KBM-7 (cell line): ENCODE measurements around the gene STARD13.

Source experiments
- DNase-seq: peaks from one replicate; pipeline ENCODE4 v3.0.0-alpha.2; 2015
- in situ Hi-C: fragments of 300-500 bp; cut with MboI; formaldehyde crosslinking; loops from 2 replicates; pipeline ENCODE4 v1.14.3; 2020; ENCODE audit warnings: low sequenced_read_pairs, low pct_unique_long_range_greater_than_20kb, mixed read lengths

Gene STARD13

DNA sequence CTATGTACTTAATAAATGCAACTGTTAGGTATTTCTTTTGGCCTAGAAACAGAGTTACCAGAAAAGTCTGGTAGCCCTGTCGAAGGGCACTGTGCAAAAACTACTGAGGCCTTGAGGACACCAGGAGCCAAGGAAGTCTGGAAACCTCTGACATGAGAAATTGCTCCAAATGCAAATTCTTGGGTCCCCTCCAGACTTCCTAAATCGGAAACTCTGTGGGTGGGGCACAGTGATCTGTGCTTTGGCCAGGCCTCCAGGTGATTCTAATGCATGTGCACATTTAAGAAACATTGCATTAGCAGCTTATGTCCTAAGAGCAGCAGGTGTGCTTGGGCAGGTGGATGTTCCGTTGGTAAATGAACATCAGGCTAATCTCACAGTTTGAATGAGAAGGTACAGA lies 50.0 kb downstream of the STARD13 start:
- in situ Hi-C loops, result no loop called here

DNA sequence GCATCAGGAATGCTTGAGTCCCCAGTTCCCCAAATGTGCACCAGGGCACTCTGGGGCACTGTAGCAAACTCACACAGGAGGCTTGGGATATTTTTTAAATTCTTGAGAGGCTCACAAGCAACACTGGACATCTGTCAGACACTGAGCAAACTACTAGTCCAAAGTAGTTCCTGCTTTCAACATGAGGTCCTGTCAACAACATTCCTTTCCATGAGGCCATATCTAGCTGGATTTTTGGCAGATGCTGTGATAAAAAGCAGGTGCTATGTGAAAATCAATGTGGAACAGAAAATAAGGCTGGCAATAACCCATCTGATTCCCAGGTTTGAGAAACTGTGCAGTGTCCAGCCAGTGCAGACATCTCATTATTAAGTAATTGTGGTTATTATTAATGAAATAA lies 50.5 kb downstream of the STARD13 start:
- in situ Hi-C loops, result no loop called here
- no peak for DNase-seq

More for the DNA sequence above, 50.0 kb downstream of the STARD13 start:
- DNase-seq, result no peak

DNA sequence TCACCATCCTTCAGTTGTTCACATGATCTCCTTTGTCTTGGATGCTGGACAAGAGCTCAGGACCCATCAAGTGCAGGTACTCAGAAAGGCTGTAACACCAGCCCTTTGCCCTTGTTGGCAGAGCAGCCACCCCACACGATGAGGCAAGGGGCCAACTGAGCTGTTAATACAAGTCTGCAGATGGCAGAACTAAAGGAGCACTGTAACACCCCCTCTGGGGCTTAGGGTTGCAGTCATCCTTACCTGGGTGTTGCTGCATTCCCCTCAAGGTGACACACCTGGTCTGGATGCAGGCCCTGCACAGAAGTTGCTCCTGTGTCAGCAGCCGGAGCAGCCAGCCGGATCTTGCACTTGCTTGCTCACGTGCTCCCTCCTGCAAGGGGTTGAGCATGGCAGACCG lies 52.0 kb downstream of the STARD13 start:
- DNase-seq, result no peak
- in situ Hi-C loops, result no loop called here

DNA sequence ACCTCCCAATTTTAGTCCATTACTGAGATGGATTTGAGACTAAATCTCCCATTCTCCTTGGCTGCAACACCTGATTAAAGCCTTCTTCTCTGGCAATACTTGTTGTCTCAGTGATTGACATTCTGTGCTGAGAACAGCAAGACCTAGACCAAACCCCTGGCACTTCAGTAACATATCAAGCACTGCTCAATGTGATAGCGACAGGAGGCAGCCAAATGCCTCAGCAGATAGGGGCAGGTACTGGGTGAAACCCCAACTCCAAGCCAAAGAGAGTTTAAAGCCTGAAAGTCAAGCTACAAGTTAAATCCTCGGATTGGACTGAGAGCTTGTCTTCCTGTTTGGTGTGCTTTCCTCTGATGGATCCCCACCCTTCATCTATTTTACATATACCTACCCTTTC lies 52.7 kb downstream of the STARD13 start:
- no peak for DNase-seq
- in situ Hi-C loops, result no loop called here

DNA sequence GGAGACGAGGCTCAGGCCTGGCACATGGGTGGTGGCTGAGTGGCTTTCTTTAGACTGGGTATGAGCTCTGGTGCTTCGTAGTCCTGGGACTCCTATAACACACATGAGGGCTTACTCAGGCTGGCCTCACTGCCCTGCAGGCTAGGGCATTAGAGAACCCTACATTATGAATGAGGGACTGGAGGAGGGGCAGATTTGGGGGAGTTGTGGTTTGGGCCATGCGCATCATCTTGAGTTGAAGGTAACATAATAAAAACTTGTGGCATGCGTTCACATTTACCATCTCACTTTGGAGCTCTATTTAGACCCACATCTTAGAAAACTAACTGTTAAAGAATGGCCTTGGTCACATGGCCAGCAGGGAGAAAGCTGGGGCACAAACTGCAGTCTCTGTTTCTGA lies 54.2 kb downstream of the STARD13 start:
- in situ Hi-C loops, result no loop called here
- no peak for DNase-seq

DNA sequence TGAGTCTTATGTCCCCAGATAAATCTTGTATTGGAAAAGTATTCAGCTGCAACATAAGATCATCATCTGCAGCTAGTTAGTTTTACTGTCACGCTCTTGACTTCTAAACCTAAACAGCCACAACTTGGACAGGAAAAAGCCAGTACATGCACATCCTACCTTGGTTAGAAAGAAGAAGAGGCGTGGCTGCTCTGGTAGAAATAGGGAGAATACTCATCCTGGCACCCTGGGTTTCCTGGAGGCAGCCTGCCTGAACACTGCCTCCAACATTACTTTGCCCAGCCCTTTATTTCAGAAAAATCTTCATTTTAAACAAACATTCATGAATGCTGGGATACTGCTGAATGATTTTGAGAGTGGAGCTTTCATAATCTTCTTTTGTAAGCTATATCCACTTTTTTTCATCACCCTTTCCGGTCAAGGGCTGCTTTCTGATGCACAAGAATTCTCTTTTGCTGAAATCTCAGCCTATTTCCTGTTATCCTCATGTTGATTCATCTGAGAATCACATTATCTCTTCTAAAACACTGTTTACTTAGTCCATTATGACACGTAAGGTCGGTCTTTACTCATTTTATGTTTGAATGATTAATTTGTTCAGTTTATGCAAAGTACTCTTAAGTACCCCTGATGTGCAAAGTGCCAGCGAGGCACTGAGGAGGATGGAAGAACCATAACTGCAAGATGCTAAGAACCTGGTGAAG lies 55.2 kb downstream of the STARD13 start:
- DNase-seq, result no peak
- in situ Hi-C loops, result no loop called here

DNA sequence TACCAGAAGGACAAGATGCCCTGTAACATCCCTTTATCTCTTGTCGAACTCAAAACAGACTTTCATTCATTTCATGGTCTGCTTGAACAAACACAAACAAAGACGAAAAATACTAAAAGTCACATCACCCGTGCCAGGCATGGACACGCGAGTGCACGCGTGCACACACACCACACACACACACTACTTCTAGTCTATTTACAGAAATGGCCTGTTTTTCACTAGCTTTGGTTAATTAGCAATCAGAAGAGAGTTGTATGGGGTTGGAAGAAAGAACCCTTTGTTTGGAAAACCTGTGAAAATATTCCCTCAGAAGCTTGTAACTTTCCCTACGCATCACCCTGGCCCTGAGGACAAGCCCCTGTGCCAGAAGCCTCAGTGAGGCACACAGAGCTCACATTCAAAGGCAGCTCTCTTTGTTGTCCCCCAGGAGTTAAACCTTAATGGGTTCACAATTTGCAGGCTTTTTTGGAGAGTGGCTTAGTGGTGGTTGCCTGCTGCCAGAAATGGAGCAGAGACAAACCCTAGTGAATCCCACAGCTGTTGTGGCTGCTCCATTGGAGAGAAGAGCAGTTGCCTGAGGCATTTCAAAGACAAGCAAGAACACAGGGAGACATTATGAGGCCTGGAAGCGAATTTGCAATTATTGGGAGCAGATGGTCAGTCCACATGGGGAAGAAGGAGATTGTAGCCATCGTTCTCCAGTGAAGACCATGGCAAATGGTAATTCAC lies 55.9 kb downstream of the STARD13 start:
- DNase-seq, result no peak
- in situ Hi-C loops, result no loop called here

DNA sequence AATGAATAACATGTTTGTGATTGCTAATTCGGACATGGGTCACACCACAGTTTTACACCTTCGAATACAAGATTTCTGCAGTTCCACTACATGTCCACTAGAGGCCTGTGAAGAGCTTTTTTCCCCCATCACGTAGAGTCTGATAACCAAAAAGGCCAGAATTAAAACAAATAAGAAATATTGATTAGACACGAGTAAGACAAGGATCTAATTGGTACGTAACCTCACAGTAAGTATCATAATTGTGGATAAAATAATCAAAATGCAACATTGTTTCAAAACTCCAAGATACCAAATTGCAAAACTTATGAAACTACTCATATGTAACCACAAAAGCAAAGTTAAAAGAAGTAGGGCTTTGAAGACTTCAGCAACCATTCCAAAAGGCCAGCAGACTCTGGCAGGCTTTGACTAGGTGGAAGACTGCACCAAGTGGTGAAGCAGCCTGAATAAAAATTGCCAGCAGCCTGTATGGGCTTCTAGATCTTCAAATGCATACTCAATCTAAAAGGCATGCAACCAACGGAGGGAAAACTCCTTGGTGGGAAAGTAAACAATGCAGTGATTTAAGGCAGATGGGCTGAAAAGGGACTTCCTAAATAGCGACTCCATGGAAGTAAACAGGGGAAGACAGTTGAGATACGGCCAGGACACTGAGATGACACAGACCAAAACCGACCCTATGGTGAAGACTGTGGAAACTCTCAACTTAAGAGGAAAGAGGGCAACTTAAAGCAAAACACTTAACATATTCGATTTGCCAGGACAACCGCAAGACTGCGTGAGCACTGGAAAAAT lies 56.7 kb downstream of the STARD13 start:
- peak; percentile 54 for DNase-seq
- in situ Hi-C loops, result no loop called here

DNA sequence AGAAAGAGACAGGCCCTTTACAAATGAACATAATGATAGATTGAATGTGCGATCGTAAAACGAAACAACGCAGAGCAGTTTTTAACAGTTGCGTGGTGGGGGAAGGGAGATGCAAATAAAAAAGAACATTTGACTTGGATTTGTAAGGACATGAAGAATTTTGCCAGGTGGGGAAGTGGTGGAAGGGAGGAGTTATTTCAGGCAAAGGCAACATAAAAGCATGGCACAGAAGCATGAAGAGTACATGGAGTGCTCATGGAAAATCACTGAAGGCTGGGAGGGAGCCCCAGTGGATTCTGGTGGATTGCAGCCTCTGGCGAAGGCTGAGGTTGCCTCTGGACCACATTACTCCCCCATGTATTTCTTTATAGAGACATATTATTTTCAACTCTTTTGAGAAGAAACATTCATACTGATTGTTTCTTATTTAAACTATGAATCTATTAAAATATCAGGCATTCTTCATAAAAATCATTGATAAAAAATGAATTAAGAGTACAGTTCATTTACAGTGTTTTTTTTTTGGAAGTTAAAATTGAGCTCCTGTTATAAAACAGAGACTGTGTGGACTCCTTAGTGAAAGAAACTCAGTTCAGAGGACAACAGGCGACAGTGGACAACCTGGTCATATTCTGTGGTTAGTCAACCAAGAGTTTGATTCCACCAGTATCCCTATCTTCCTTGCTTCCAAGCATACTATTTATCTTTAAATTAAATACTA lies 57.5 kb downstream of the STARD13 start:
- in situ Hi-C loops, result no loop called here
- no peak for DNase-seq

DNA sequence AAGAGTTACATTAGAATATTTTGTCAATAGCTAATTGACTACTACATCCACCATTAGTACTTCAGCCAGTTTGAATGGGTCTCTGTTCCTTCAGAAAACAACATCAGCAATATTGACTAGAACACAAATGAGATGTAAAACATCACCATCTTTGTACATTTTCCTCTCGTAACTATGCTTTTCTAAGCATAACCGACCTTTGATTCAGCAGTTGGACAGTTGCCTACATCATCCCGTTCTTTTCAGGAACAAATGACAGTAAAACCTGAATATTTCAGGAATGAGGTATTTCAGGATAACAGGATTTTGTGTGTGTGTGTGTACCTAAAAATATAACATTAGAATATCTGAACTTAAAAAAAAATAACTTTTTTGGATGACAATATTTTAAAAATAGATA lies 60.9 kb downstream of the STARD13 start:
- no peak for DNase-seq
- in situ Hi-C loops, result no loop called here

DNA sequence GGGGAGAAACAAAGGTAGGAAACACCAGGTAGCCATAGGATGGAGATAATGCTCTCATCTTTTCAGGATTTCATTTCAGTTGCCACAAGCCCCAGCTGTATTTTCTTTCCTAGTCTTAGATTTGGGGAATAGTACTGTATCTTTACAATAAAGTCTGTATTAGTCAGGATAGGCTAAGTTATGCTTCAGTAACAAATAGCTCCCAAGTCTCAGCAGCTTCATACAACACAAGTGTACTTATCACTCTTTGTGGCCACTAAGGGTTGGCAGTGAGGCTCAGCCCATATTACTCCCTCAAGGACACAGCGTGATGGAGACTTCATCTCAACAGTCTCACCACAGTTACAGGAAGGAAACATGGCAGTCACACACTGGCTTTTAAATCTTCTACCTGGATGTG lies 61.4 kb downstream of the STARD13 start:
- in situ Hi-C loops, result no loop called here
- DNase-seq, result no peak

DNA sequence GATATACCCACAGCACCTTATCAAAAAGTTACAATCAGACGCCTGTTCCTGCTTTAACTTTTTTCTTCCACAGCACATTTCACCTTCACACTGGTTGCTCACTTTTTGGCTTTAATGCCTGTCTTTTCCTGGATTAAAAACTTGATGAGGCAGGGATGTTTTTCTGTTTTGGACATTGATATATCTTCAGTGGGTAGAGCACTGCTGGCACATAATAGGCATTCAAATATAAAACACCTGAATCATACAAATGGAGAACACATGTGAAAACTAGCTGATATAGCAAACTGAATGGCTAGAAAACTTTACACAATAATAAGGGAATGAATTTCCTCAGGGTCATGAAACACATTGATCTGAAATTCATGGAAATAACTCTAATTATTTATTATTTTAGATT lies 65.6 kb downstream of the STARD13 start:
- no peak for DNase-seq
- in situ Hi-C loops, result no loop called here

DNA sequence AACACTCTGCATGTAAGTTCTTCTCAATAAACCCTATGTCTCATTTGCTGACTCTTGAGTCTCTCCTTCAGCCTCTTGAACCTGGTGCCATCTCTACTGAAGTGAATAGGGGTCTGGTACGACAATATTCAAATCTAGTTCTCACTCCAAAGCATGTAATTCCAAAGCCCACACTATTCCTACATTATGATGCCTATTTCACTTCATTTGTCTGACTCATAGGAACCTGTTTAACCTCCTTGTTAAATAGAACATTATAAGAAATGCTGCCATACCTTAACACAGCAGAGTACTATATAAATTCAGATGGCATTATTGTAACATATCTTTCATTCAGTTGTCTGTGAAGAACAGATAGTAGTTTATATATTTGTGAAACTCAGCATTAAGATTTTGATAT lies 67.1 kb downstream of the STARD13 start:
- no peak for DNase-seq
- in situ Hi-C loops, result no loop called here

DNA sequence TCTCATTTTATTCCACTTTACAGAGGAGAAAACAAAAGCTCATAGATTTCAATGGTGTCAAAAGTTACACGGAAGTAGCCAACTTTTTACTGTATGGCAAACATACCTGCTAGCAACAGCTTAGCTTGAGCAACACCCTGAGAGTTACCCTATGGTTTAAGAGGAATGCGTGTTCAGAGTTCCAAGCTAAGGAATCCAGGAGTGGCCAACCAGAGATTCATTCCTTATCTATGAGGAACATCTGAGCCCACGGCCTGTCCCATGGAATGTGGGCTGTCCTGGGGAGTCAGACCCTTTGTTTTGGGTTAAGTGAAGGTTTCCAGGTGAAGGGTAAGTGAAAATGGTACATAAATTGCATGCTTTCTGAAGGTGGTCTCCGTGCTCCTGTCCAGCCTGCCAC lies 67.5 kb downstream of the STARD13 start:
- DNase-seq, result no peak
- in situ Hi-C loops, result no loop called here

DNA sequence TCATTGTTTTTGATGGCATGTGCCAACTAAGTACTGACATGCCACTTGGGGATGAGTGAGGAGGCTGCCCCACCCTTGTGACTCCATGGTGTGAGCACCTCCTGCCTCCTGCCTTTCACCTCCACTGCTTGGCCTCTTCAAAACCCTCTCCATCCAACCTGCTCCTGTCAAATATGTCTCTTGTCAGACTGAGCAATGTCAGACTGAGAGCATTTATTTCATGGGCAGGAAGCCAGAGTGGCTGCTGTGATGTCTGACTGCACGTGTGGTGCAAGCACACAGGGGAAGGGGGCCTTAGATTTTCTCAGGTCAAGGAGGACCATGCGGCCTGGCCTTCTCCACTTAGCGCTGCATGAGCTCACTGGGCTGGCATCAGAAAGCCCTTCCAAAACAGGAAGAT lies 68.3 kb downstream of the STARD13 start:
- in situ Hi-C loops, result no loop called here
- DNase-seq, result no peak

DNA sequence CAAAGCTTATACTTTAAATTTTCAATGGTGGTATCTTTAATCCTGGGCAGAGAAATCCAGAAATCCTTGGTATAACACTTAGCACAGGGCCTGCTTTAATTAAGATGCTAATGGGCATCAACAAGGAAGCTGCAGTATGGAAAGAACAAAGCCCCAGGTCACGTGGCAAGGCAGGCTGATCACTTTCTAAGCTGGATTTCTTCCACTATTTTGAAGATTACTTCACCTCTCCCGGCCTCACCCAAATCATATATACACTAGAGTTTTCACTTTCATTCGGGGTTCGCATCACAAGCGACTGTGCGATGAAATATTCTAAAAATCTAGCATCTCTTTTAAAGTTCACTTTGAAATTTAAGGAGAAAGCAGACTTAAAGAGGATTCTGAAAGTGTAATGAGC lies 71.8 kb downstream of the STARD13 start:
- no peak for DNase-seq
- in situ Hi-C loops, result no loop called here

DNA sequence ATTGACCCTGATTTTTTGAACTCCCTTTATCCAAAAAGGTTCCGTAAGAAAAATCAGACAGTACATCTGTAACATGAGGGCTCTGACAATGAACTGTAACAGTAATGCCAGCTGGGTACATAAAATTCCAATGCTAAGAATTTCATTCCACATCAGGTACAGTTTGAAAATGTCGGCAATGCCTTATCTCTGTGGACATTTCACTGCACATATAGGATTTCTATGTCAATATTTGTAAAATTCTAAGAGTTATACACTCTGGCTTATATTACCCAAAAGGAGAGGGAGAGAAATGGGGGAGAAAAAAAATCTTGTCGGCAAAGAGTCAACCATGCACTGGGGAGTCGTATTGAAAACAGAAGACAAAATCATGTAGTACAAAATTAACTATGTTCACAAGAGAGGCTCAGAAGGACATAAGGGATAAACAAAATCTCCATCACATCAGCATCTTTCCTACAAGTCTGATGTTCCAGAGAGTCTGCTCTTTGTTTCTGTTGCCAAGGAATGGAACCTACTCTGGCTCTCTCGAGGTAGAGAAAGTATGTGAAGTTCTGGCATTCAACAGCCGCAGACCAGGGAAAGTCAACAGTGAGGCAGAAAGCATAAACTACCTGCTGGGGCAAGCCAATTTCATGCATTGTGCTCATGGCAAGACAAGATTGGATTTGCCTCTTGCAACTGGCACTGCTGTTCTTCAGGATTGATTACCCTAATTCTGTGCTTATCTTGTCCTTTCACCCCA lies 72.4 kb downstream of the STARD13 start:
- in situ Hi-C loops, result no loop called here
- DNase-seq, result no peak

DNA sequence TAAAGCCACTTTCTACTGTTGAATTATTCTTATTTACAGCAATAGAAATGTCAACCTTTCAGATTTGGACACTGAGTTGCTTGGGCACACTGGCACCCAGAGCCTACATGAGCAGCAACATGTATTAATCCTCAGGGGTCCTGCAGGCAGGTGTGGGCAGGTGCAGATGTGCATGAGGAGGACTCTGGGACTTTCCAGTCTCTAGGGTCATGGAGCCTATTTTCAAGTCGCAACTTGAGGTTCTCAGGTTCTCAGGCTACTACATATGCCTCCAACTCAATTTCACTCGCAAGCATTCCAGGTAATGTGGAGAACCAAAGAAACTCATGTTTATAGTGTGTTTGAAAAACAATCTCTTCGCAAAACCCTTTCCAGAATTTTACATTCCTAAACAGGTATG lies 73.2 kb downstream of the STARD13 start:
- in situ Hi-C loops, result no loop called here
- DNase-seq, result no peak

DNA sequence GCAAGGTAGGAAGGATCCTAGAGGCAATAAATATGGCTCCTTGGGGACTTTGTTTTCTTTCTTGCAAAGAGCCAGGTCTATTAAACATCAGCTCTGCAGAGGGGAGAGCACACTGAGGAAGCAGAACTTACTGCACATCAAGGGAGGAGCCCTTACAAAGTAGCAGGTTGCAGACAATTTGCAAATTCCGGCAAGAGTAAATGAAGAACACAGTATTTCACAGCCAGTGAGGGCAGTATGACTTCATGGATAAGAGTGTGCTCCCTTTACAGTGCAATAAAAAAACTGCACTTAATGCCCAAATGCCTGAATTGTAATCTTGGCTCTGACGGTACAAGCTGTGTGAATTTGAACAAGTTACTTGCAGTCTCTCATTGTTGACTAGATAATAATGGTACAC lies 75.5 kb downstream of the STARD13 start:
- in situ Hi-C loops, result no loop called here
- no peak for DNase-seq
